ENCODE data around the gene INTS7.
"Not testable (repeated sequence)": the region's sequence is repeated elsewhere in the genome, so short reads cannot be mapped to it uniquely, and the experiment has no call there.

GRCh38 chr1:211953543-211953942, 81.8 kb downstream of the INTS7 start:
- TF ChIP-seq, protein P1, sequence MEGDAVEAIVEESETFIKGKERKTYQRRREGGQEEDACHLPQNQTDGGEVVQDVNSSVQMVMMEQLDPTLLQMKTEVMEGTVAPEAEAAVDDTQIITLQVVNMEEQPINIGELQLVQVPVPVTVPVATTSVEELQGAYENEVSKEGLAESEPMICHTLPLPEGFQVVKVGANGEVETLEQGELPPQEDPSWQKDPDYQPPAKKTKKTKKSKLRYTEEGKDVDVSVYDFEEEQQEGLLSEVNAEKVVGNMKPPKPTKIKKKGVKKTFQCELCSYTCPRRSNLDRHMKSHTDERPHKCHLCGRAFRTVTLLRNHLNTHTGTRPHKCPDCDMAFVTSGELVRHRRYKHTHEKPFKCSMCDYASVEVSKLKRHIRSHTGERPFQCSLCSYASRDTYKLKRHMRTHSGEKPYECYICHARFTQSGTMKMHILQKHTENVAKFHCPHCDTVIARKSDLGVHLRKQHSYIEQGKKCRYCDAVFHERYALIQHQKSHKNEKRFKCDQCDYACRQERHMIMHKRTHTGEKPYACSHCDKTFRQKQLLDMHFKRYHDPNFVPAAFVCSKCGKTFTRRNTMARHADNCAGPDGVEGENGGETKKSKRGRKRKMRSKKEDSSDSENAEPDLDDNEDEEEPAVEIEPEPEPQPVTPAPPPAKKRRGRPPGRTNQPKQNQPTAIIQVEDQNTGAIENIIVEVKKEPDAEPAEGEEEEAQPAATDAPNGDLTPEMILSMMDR (IDR thresholded peaks at IDR 0.05 in 8 of 11, conservative IDR thresholded peaks at IDR 0.05 in 3 of 11), result not testable (repeated sequence)
- not testable (repeated sequence) for TF ChIP-seq POLR2A, POLR2AphosphoS5 (IDR thresholded peaks at IDR 0.05)
